ENCODE results near the gene TARS1.

TARS1 gene

DNA sequence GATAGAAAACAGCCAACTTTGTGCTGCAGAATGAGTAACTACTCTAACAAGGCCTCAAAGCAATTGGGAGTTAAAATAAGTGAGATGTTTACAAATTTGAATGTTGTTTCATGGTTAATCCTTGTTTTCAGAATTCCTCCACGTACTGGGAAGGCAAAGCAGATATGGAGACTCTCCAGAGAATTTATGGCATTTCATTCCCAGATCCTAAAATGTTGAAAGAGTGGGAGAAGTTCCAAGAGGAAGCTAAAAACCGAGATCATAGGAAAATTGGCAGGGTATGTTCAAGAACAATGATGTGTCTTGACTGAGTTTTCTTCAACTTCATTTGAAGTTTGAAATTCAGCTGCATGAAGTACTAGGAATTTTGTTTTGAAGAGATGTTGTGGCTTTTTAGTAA, 16.4 kb downstream of the TARS1 start:
- H2AFZ ChIP-seq (ENCODE audit: low read depth, low read length) = no peak overlapping the region

DNA sequence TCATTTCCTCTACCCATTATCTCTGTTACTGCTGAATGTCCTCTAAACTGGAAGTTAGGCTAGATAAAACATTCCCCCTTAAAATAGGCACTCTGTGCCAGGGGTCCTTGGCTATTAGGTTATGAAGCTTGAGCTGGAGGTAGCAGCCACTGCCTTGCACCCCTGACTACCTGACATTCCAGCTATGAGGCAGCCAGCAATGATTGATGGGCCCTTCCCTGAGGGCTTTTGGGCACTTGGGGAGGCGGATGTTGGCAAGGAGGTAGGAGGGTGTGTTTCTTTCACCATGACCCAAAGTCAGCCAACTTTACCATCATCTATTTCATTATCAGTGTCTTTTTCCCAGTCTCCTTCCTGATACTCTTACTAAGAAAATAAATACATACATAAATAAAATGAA, 17.1 kb downstream of the TARS1 start:
- Histone ChIP-seq H3K27me3 (ENCODE audit: insufficient read depth, low read length) (no peaks in the 10 kb centered on the region), H3K4me3 (ENCODE audit: low read length) (no peak overlapping the region), H3K36me3 (ENCODE audit: insufficient read depth, low read length) (peaks cover 98% of the 10 kb centered on the region), H3K9me3 (ENCODE audit: low read length) (no peaks in the 10 kb centered on the region), H3K4me1 (ENCODE audit: insufficient read depth, low read length) (no peaks in the 10 kb centered on the region), H2AFZ (ENCODE audit: low read depth, low read length) (no peak overlapping the region)

More for the DNA sequence above, 16.4 kb downstream of the TARS1 start:
- peaks cover 94% of the 10 kb centered on the region for H3K36me3 ChIP-seq (ENCODE audit: insufficient read depth, low read length)
- H3K27me3 ChIP-seq (ENCODE audit: insufficient read depth, low read length) = no peaks in the 10 kb centered on the region
- H3K9me3 ChIP-seq (ENCODE audit: low read length) = no peaks in the 10 kb centered on the region
- H3K4me3 ChIP-seq (ENCODE audit: low read length) = no peak overlapping the region
- no peaks in the 10 kb centered on the region for H3K4me1 ChIP-seq (ENCODE audit: insufficient read depth, low read length)

DNA sequence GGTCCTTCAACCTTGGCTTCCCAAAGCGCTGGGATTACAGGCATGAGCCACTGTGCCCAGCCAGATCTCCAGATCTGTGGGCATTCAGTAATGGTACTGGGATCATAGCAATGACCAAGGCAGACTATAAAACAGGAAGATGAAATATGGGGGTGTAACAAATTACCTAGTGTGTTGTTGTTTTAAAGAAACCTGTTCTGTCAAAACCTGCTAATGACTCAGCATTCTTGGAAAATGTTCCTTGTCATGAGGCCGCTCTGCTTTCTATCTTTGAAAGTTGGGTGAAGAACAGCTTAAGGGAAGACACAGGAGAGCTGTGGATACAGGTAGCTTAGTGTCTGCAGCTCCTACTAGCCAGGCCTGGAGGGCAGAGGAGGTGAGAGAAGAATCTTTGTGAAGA, 19.4 kb downstream of the TARS1 start:
- Histone ChIP-seq H3K36me3 (ENCODE audit: insufficient read depth, low read length) (peaks cover 98% of the 10 kb centered on the region), H3K4me3 (ENCODE audit: low read length) (no peak overlapping the region), H3K4me1 (ENCODE audit: insufficient read depth, low read length) (no peaks in the 10 kb centered on the region), H3K27me3 (ENCODE audit: insufficient read depth, low read length) (no peaks in the 10 kb centered on the region), H2AFZ (ENCODE audit: low read depth, low read length) (no peak overlapping the region), H3K9me3 (ENCODE audit: low read length) (no peaks in the 10 kb centered on the region)

DNA sequence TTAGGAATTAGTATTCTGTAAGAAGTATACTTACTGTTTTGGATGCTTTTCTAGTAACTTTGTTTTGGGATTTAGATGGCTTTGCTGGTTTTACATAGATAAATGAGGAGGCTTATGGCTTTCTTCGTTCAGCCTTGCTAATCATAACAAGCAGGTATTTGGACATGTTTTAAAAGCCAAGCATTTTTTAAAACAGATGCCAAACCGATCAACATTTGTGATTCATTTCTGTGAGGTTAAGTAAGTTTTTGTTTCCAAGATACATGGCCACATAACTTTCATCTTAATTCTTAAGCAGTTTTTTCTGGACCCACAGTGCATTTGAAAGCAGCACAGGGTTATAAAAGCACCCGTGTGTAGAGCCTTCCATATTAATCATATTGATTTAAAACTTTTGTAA, 21.7 kb downstream of the TARS1 start:
- H3K36me3 ChIP-seq (ENCODE audit: insufficient read depth, low read length) = peaks cover 95% of the 10 kb centered on the region
- H3K4me1 ChIP-seq (ENCODE audit: insufficient read depth, low read length) = no peaks in the 10 kb centered on the region
- no peak overlapping the region for H3K4me3 ChIP-seq (ENCODE audit: low read length)
- H3K27me3 ChIP-seq (ENCODE audit: insufficient read depth, low read length) = no peaks in the 10 kb centered on the region
- no peaks in the 10 kb centered on the region for H3K9me3 ChIP-seq (ENCODE audit: low read length)
- no peak overlapping the region for H2AFZ ChIP-seq (ENCODE audit: low read depth, low read length)

DNA sequence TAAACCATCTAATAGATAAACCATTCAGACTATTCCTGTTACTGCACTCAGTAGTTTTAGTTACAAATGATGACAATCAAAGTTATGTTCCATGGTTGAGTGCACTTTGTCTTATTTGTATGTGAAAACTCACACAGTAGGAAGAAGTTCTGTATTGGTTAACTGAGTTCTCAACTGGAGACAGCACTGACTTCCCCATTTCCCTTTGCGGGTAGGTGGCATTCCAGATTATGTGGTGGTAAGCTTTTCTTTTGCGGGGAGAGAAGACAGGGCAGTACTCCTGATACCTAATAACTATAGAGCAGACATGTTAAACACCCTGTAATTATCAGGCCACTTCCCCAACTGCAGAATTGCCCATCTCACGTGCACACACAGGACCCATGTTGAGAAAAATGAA, 24.4 kb downstream of the TARS1 start:
- no peaks in the 10 kb centered on the region for H3K27me3 ChIP-seq (ENCODE audit: insufficient read depth, low read length)
- H2AFZ ChIP-seq (ENCODE audit: low read depth, low read length) = no peak overlapping the region
- H3K9me3 ChIP-seq (ENCODE audit: low read length) = no peaks in the 10 kb centered on the region
- peaks cover 94% of the 10 kb centered on the region for H3K36me3 ChIP-seq (ENCODE audit: insufficient read depth, low read length)
- no peaks in the 10 kb centered on the region for H3K4me1 ChIP-seq (ENCODE audit: insufficient read depth, low read length)
- no peak overlapping the region for H3K4me3 ChIP-seq (ENCODE audit: low read length)

DNA sequence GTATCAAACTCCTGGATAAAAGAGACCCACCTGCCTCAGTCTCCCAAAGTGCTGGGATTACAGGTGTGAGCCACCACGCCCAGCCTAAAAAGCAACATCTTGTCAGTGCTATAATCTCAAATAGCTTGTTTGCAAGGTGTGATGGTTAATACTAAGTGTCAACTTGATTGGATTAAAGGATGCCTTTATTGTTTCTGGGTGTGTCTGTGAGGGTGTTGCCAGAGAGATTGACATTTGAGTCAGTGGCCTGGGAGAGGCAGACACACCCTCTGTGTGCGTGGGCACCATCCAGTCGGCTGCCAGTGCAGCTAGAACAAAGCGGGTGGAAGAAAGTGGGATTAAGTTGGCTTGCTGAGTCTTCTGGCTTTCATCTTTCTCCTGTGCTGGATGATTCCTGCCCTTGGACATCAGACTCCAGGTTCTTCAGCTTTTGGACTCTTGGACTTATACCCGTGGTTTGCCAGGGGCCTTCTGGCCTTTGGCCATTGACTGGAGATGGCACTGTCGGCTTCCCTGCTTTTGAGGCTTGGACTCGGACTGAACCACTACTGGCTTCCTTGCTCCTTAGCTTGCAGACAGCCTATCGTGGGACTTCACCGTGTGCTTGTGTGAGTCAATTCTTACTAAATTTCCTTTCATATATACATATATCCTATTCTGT, 28.1 kb downstream of the TARS1 start:
- H3K4me3 ChIP-seq (ENCODE audit: low read length) = no peak overlapping the region
- peaks cover 2% of the 10 kb centered on the region for H3K9me3 ChIP-seq (ENCODE audit: low read length)
- no peaks in the 10 kb centered on the region for H3K27me3 ChIP-seq (ENCODE audit: insufficient read depth, low read length)
- no peak overlapping the region for H2AFZ ChIP-seq (ENCODE audit: low read depth, low read length)
- H3K4me1 ChIP-seq (ENCODE audit: insufficient read depth, low read length) = no peaks in the 10 kb centered on the region
- H3K36me3 ChIP-seq (ENCODE audit: insufficient read depth, low read length) = peaks cover 87% of the 10 kb centered on the region

DNA sequence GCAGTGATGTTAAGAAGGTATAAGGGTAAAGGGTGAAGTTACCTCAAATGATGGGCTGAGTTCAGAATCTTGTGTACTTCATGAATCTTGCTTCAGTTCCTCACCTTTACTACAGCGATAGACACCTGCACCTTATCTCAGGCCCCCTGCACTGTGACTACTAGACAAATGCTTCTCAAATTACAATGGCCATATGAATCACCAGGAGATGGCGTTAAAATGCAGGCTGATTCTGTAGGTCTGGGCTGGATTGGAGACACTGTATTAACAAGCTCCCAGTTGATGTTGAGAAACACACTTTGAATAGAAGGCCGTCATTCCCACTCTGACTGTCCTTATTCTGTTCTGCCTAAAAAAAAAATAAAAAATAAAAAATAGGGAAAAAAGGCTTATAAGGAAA, 29.8 kb downstream of the TARS1 start:
- Histone ChIP-seq H3K4me3 (ENCODE audit: low read length) (no peak overlapping the region), H3K9me3 (ENCODE audit: low read length) (peaks cover 6% of the 10 kb centered on the region), H3K36me3 (ENCODE audit: insufficient read depth, low read length) (peaks cover 87% of the 10 kb centered on the region), H3K27me3 (ENCODE audit: insufficient read depth, low read length) (no peaks in the 10 kb centered on the region), H2AFZ (ENCODE audit: low read depth, low read length) (no peak overlapping the region), H3K4me1 (ENCODE audit: insufficient read depth, low read length) (no peaks in the 10 kb centered on the region)

DNA sequence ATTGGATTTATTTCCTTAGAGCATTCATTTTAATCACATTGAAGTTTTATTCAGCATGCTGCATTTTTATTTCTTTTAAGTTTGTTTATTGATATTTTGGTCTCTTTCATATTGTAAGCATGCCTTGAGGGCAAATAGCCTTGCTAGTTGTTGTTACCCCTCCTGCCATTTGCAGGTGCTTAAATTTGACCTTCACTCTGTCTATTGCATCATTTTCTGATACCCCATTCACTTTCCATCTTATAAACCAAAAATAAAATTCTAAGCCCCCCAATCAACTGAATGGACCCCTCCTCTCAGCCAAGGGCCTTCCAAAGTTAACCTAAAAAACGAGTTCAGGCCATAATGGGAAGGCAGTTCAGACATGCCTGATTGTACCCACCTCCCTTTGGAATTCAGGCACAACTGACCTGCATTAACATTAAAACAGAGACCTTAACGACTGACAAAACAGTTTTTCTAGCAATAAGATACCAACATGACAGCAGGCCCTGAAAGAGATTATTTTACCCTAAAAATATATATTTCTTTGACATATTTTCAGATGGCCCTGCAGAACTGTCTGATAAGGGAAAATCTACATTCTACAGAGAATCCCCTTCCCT, 32.1 kb downstream of the TARS1 start:
- peaks cover 11% of the 10 kb centered on the region for H3K9me3 ChIP-seq (ENCODE audit: low read length)
- no peak overlapping the region for H2AFZ ChIP-seq (ENCODE audit: low read depth, low read length)
- H3K4me1 ChIP-seq (ENCODE audit: insufficient read depth, low read length) = no peaks in the 10 kb centered on the region
- no peak overlapping the region for H3K4me3 ChIP-seq (ENCODE audit: low read length)
- peaks cover 83% of the 10 kb centered on the region for H3K36me3 ChIP-seq (ENCODE audit: insufficient read depth, low read length)
- no peaks in the 10 kb centered on the region for H3K27me3 ChIP-seq (ENCODE audit: insufficient read depth, low read length)

DNA sequence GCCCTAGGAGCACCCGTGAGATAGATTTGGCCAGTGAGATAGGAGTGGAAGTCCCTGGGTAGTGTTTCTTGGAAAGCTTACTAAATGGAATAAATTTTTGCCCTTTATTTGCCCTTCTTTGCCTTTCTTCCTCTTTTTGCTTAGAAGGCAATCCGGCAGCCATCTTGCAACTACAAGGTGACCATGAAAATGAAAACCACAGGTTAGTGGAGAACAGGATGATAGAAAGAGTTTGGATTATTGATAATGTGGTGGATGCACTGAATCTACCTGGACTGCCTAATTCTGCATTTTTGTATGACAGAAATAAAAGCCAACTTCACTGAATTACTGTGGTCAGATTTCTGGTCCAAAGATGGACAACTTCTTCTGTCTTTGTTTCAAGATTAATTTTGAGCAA, 33.2 kb downstream of the TARS1 start:
- Histone ChIP-seq H3K36me3 (ENCODE audit: insufficient read depth, low read length) (peaks cover 72% of the 10 kb centered on the region), H3K27me3 (ENCODE audit: insufficient read depth, low read length) (no peaks in the 10 kb centered on the region), H3K4me3 (ENCODE audit: low read length) (no peak overlapping the region), H3K4me1 (ENCODE audit: insufficient read depth, low read length) (no peaks in the 10 kb centered on the region), H2AFZ (ENCODE audit: low read depth, low read length) (no peak overlapping the region), H3K9me3 (ENCODE audit: low read length) (peaks cover 11% of the 10 kb centered on the region)

DNA sequence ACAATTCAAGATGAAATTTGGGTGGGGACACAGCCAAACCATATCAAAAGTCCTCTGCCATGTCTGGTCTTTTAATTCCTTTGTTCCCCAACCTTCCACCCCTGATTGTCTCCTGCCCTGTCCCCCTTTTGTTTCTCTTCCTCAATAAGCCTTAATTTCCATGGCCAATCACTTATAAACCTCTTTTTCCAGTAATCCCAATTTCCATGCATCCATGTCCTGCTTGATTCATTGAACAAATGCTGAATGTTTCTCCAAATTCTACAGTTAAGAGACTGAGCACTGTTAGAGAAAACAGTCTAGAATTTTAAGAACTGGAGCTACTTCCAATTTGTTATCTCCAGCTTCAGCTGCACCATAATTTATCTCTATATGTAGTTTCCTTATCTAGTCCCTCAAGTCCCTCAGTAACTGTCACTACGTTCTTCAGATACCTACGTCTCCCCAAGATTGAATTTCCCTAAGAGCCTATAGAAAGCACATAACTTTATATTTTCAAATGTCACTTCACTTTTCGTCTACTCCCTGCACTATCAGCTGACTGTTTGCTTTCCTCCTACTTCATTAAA, 34.2 kb downstream of the TARS1 start:
- H3K9me3 ChIP-seq (ENCODE audit: low read length) = peaks cover 11% of the 10 kb centered on the region
- no peak overlapping the region for H3K4me3 ChIP-seq (ENCODE audit: low read length)
- no peak overlapping the region for H2AFZ ChIP-seq (ENCODE audit: low read depth, low read length)
- no peaks in the 10 kb centered on the region for H3K27me3 ChIP-seq (ENCODE audit: insufficient read depth, low read length)
- no peaks in the 10 kb centered on the region for H3K4me1 ChIP-seq (ENCODE audit: insufficient read depth, low read length)
- H3K36me3 ChIP-seq (ENCODE audit: insufficient read depth, low read length) = peaks cover 66% of the 10 kb centered on the region

DNA sequence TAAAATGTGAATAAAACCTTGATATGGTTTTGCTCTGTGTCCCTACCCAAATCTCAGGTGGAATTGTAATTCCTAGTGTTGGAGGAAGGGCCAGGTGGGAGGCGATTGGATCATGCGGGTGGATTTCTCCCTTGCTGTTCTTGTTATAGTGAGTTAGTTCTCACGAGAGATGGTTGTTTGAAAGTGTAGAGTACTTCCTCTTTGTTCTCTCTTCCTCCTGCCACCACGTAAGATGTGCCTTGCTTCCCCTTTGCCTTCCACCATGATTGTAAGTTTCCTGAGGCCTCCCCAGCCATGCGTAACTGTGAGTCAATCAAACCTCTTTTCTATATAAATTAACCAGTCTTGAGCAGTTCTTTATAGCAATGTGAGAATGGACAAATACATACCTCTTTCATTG, 34.9 kb downstream of the TARS1 start:
- Histone ChIP-seq H3K27me3 (ENCODE audit: insufficient read depth, low read length) (no peaks in the 10 kb centered on the region), H3K9me3 (ENCODE audit: low read length) (peaks cover 11% of the 10 kb centered on the region), H2AFZ (ENCODE audit: low read depth, low read length) (no peak overlapping the region), H3K4me1 (ENCODE audit: insufficient read depth, low read length) (no peaks in the 10 kb centered on the region), H3K4me3 (ENCODE audit: low read length) (no peak overlapping the region), H3K36me3 (ENCODE audit: insufficient read depth, low read length) (peaks cover 59% of the 10 kb centered on the region)

DNA sequence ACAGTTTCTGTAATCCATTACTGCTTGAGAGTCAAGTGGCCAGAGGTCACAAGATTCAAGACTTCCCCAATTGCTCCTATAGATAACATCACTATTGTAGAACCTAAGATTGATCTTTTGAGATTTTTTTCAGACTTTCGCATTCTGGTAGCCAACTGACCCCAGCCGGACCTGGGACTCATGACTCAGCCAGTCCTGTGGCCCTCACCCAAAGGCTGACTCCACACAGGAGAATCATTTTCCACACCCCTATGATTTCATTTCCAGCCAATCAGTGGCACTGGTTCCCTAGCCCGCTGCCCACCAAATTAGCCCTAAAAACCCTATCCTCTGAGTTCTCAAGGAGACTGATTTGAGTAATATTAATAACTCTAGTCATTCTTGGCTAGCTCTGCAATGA, 36.2 kb downstream of the TARS1 start:
- Histone ChIP-seq H2AFZ (ENCODE audit: low read depth, low read length) (no peak overlapping the region), H3K9me3 (ENCODE audit: low read length) (peaks cover 11% of the 10 kb centered on the region), H3K4me1 (ENCODE audit: insufficient read depth, low read length) (no peaks in the 10 kb centered on the region), H3K4me3 (ENCODE audit: low read length) (no peak overlapping the region), H3K36me3 (ENCODE audit: insufficient read depth, low read length) (peaks cover 48% of the 10 kb centered on the region), H3K27me3 (ENCODE audit: insufficient read depth, low read length) (no peaks in the 10 kb centered on the region)

DNA sequence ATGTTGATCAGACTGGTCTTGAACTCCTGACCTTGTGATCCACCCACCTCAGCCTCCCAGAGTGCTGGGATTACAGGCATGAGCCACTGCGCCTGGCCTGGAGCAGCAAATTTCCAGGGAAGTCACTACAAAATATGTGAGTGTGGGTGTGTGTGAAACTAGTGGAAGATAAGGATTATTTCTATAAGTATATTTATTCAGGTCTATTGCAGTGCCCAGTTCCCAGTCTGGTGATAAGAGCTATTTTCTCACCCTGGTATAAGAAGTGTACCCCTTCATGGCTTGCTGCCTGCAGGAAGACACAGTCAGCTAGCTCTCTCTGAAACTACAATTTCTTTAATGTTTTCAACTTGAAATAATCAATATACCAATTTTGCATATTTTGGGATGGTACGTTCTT, 37.1 kb downstream of the TARS1 start:
- H3K27me3 ChIP-seq (ENCODE audit: insufficient read depth, low read length) = no peaks in the 10 kb centered on the region
- peaks cover 11% of the 10 kb centered on the region for H3K9me3 ChIP-seq (ENCODE audit: low read length)
- H3K4me3 ChIP-seq (ENCODE audit: low read length) = no peak overlapping the region
- H3K4me1 ChIP-seq (ENCODE audit: insufficient read depth, low read length) = no peaks in the 10 kb centered on the region
- no peak overlapping the region for H2AFZ ChIP-seq (ENCODE audit: low read depth, low read length)
- H3K36me3 ChIP-seq (ENCODE audit: insufficient read depth, low read length) = peaks cover 42% of the 10 kb centered on the region
